Lower lobe of right lung (tissue), 2 donors: ENCODE data around the gene TSPAN11. TPM values are rescaled to one million over a fixed set of nuclear protein-coding genes. Genes with fewer than 3 reads are reported as not detected.

Source experiments
- ATAC-seq, 2 donors: fragments of 200-7000 bp; cut with Tn5 transposase; one replicate each; pipeline ENCODE4 v1.9.1; 2020 to 2022; ENCODE audit warnings: mild to moderate bottlenecking in 2 of 2, moderate library complexity in 2 of 2
- DNase-seq: peaks from one replicate; pipeline ENCODE4 v3.0.0-alpha.2; 2020
- H3K27ac ChIP-seq: fragments of 200-600 bp; one replicate; pipeline ENCODE4 v1.8.0; 2022
- H3K27me3 ChIP-seq: fragments of 200-600 bp; one replicate; pipeline ENCODE4 v1.8.0; 2022; ENCODE audit warnings: low read depth
- H3K36me3 ChIP-seq: fragments of 200-600 bp; one replicate; pipeline ENCODE4 v1.8.0; 2022; ENCODE audit warnings: mild to moderate bottlenecking
- H3K4me1 ChIP-seq: fragments of 200-600 bp; one replicate; pipeline ENCODE4 v1.8.0; 2022
- H3K4me3 ChIP-seq: fragments of 200-600 bp; one replicate; pipeline ENCODE4 v1.8.0; 2022; ENCODE audit warnings: mild to moderate bottlenecking
- H3K9me3 ChIP-seq: fragments of 200-600 bp; one replicate; pipeline ENCODE4 v1.8.0; 2022
- CTCF ChIP-seq: fragments of 200-600 bp; IDR thresholded peaks from one replicate; pipeline ENCODE4 v1.8.0; 2022; ENCODE audit warnings: antibody characterized with exemption, mild to moderate bottlenecking
- intact Hi-C: fragments of 100-400 bp; cut with DNase I; formaldehyde crosslinking; loops from one replicate; pipeline ENCODE4 v1.11.0; 2022
- total RNA-seq: library from RNA; stranded (reverse); fragmentation: NEBNext Ultra II Directional; extraction: Animal tissue kit (Norgen Biotek cat#: 25700); gene quantifications from one replicate; pipeline ENCODE4 v1.2.1, GENCODE V29; 2021
- donor health status: DM: no; HTN: yes; CAD: no; lungs with severe emphysema.

Gene TSPAN11
- total RNA-seq, 1 donor from 2014 or later: 9.1 TPM

- DNase-seq: no peak
Measured at GRCh38 chr12:30911207-30911606, 15.3 kb upstream of the TSPAN11 start.

GRCh38 chr12:30913323-30913722 lies 13.2 kb upstream of the TSPAN11 start:
- no peaks in the 10 kb centered on the region for H3K36me3 ChIP-seq

More at GRCh38 chr12:30911207-30911606, 15.3 kb upstream of the TSPAN11 start:
- no peaks in the 10 kb centered on the region for H3K27me3 ChIP-seq
- no peak overlapping the region for H3K4me3 ChIP-seq
- ATAC-seq: no peak
- no peak for TF ChIP-seq CTCF
- no peaks in the 10 kb centered on the region for H3K9me3 ChIP-seq
- no peaks in the 10 kb centered on the region for H3K36me3 ChIP-seq
- H3K27ac ChIP-seq: no peak overlapping the region
- intact Hi-C loops: no loop called here
- no peaks in the 10 kb centered on the region for H3K4me1 ChIP-seq

GRCh38 chr12:30914986-30915591 lies 11.5 kb upstream of the TSPAN11 start:
- Histone ChIP-seq H3K4me3 (no peak overlapping the region), H3K4me1 (no peaks in the 10 kb centered on the region), H3K36me3 (no peaks in the 10 kb centered on the region), H3K27me3 (no peaks in the 10 kb centered on the region), H3K27ac (no peak overlapping the region), H3K9me3 (no peaks in the 10 kb centered on the region)
- no peak for ATAC-seq
- DNase-seq: no peak
- TF ChIP-seq CTCF: no peak
- intact Hi-C loops: no loop called here

More at GRCh38 chr12:30913323-30913722, 13.2 kb upstream of the TSPAN11 start:
- intact Hi-C loops: no loop called here
- Histone ChIP-seq H3K9me3 (no peaks in the 10 kb centered on the region), H3K4me1 (no peaks in the 10 kb centered on the region), H3K27me3 (no peaks in the 10 kb centered on the region), H3K4me3 (no peak overlapping the region), H3K27ac (no peak overlapping the region)
- no peak for TF ChIP-seq CTCF
- DNase-seq (no peak), ATAC-seq (no peak)

DNA sequence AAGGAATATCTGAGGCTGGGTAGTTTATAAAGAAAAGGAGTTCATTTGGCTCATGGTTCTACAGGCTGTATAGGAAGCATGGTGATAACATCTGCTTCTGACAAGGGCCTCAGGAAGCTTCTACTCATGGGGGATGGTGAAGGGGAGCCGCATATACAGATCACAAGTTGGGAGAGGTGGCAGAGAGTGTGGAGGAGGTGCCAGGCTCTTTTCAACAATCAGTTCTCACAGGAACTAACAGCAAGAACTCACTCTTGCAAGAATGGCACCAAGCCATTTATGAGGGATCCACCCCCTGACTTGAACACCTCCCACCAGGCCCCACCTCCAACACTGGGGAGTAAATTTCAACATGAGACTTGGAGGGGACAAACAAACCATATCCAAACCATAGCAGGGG lies 3.5 kb upstream of the TSPAN11 start:
- TF ChIP-seq CTCF: no peak
- Histone ChIP-seq H3K4me1 (peaks cover 6% of the 10 kb centered on the region), H3K36me3 (no peaks in the 10 kb centered on the region), H3K4me3 (no peak overlapping the region), H3K27ac (no peak overlapping the region), H3K9me3 (no peaks in the 10 kb centered on the region), H3K27me3 (peaks cover 24% of the 10 kb centered on the region)
- intact Hi-C loops: no loop called here
- DNase-seq: no peak
- no peak for ATAC-seq

DNA sequence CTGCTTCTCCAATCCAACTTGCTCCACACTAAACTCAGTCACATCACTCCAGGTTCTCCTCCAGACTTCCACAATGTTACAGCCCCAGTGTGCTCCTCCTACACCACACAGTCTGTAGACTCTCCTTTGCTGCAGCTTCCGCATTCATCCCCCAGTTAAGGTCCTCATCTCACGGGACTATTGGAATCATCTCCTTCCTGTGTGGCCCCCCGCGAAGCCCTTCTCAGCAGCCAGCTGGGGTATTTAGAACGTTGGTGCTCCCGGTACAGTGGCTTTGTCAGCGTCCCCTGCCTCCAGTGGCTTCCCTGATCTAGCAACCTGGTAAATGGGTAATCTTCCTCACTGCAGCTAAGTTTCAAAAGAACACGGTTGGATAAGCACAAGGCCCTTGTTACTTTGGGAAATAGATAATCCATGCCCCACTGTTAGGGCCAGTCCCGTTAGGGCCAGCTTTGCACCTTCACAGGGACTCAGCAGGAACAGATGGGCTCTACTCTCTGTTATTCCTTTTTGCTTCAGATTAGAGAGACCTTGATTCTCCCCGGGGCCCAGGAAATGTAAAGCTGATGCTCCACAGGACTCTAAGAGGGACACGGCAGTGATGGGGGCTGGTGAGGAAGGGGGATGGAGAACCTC lies 823 bp upstream of the TSPAN11 start:
- Histone ChIP-seq H3K4me3 (peak overlapping the region; percentile 50), H3K4me1 (peaks cover 6% of the 10 kb centered on the region), H3K36me3 (no peaks in the 10 kb centered on the region), H3K27me3 (peaks cover 24% of the 10 kb centered on the region), H3K9me3 (no peaks in the 10 kb centered on the region), H3K27ac (no peak overlapping the region)
- intact Hi-C loops: no loop called here
- DNase-seq (no peak), ATAC-seq (no peak)
- no peak for TF ChIP-seq CTCF
